Measurements from ENCODE around the gene MARK1. TPM values are rescaled to one million over a fixed set of nuclear protein-coding genes. Genes with fewer than 3 reads are reported as not detected.

The MARK1 gene
- total and polyA plus RNA-seq, 4 donors: 3.9 to 15.7 (median 9.5) TPM

GRCh38 chr1:220684890-220685289 lies 157.0 kb downstream of the MARK1 start:
- WGBS, 2 donors: 49 to 62% methylated on average over 4 of the region's 4 CpGs
- DNase-seq: no peak
- Histone ChIP-seq H3K9me3 (ENCODE audit: control insufficient read depth, low read length) (no peaks in the 10 kb centered on the region), H3K27me3 (ENCODE audit: control insufficient read depth in 1 of 2, insufficient read depth in 2 of 2, low read length in 1 of 2) (no peaks in the 10 kb centered on the region), H3K4me3 (ENCODE audit: low read length in 2 of 2) (no peak overlapping the region), H3K27ac (ENCODE audit: low read depth in 1 of 2, low read length in 2 of 2) (no peak overlapping the region), H3K36me3 (ENCODE audit: control insufficient read depth in 1 of 2, insufficient read depth in 2 of 2, low read length in 1 of 2) (no peaks in the 10 kb centered on the region), H3K4me1 (ENCODE audit: control insufficient read depth in 1 of 2, insufficient read depth in 2 of 2, low read length in 2 of 2) (no peaks in the 10 kb centered on the region)
- intact Hi-C loops (cut with DNase I): no loop called here
- no peak for ATAC-seq (ENCODE audit: low FRiP score)

DNA sequence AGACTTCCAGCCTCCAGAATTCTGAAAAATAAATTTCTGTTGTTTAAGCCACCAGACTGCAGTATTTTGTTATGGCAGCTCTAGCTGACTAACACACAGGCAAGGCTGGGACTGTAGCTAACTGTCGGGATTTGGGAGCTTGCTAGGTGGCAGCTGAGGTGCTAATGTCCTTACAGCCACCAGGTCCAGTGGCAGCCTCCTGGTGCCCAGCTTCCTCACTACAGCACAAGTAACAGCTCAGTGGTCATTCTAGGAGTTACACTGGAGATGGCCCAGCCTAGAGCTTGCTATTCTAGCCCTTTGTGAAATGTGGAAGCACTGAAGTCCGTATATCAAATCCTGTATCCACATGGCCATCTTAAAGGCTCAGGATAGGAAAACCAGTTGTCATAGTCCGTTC lies 157.9 kb downstream of the MARK1 start:
- H3K36me3 ChIP-seq (ENCODE audit: control insufficient read depth in 1 of 2, insufficient read depth in 2 of 2, low read length in 1 of 2): no peaks in the 10 kb centered on the region
- no peaks in the 10 kb centered on the region for H3K9me3 ChIP-seq (ENCODE audit: control insufficient read depth, low read length)
- no peak overlapping the region for H3K27ac ChIP-seq (ENCODE audit: low read depth in 1 of 2, low read length in 2 of 2)
- 92 to 96% methylated on average over 3 of the region's 3 CpGs for WGBS, 2 donors
- DNase-seq (no peak), ATAC-seq (ENCODE audit: low FRiP score) (no peak)
- H3K4me1 ChIP-seq (ENCODE audit: control insufficient read depth in 1 of 2, insufficient read depth in 2 of 2, low read length in 2 of 2): no peaks in the 10 kb centered on the region
- no peaks in the 10 kb centered on the region for H3K27me3 ChIP-seq (ENCODE audit: control insufficient read depth in 1 of 2, insufficient read depth in 2 of 2, low read length in 1 of 2)
- intact Hi-C loops (cut with DNase I): no loop called here
- no peak overlapping the region for H3K4me3 ChIP-seq (ENCODE audit: low read length in 2 of 2)

DNA sequence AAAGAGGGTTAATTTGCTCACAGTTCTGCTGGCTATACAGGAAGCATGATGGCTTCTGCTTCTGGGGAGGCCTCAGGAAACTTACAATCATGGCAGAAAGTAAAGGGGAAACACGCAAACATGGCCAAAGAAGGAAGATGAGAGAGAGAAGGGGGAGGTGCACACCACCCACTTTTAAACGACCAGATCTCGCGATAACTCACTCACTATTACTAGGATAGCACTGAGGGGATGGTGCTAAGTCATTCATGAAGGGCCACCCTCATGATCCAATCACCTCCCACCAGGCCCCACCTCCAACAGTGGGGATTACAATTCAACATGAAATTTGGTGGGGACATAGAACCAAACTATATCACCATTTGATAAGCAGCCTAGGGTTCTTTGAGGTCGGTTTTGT lies 159.9 kb downstream of the MARK1 start:
- Histone ChIP-seq H3K9me3 (ENCODE audit: control insufficient read depth, low read length) (no peaks in the 10 kb centered on the region), H3K4me1 (ENCODE audit: control insufficient read depth in 1 of 2, insufficient read depth in 2 of 2, low read length in 2 of 2) (no peaks in the 10 kb centered on the region), H3K27ac (ENCODE audit: low read depth in 1 of 2, low read length in 2 of 2) (no peak overlapping the region), H3K36me3 (ENCODE audit: control insufficient read depth in 1 of 2, insufficient read depth in 2 of 2, low read length in 1 of 2) (no peaks in the 10 kb centered on the region), H3K4me3 (ENCODE audit: low read length in 2 of 2) (no peak overlapping the region), H3K27me3 (ENCODE audit: control insufficient read depth in 1 of 2, insufficient read depth in 2 of 2, low read length in 1 of 2) (no peaks in the 10 kb centered on the region)
- ATAC-seq (ENCODE audit: low FRiP score) (no peak), DNase-seq (no peak)
- 89 to 93% methylated on average over 5 of the region's 5 CpGs for WGBS, 2 donors
- intact Hi-C loops (cut with DNase I): no loop called here

- WGBS, 2 donors: 25 to 27% methylated on average over 14 of the region's 14 CpGs
- DNase-seq (no peak), ATAC-seq (ENCODE audit: low FRiP score) (peak; percentile 7)
- Histone ChIP-seq H3K36me3 (ENCODE audit: control insufficient read depth in 1 of 2, insufficient read depth in 2 of 2, low read length in 1 of 2) (no peaks in the 10 kb centered on the region), H3K9me3 (ENCODE audit: control insufficient read depth, low read length) (no peaks in the 10 kb centered on the region), H3K27me3 (ENCODE audit: control insufficient read depth in 1 of 2, insufficient read depth in 2 of 2, low read length in 1 of 2) (no peaks in the 10 kb centered on the region), H3K27ac (ENCODE audit: low read depth in 1 of 2, low read length in 2 of 2) (no peak overlapping the region), H3K4me3 (ENCODE audit: low read length in 2 of 2) (peak overlapping the region in 1 of 2 donors; percentile 56), H3K4me1 (ENCODE audit: control insufficient read depth in 1 of 2, insufficient read depth in 2 of 2, low read length in 2 of 2) (no peaks in the 10 kb centered on the region)
- intact Hi-C loops (cut with DNase I): loop anchor here (2.0 to 5.0 kb wide), 2 partner anchors 43 kb away; no protein-coding TSS in a partner anchor
Observed at GRCh38 chr1:220689666-220690065, 161.7 kb downstream of the MARK1 start.

GRCh38 chr1:220690140-220691052 lies 162.5 kb downstream of the MARK1 start, which contains the start of gene C1orf115:
C1orf115 (plus strand) TSS chr1:220690363; CDS start chr1:220690403, 40 bp downstream.
- H3K27ac ChIP-seq (ENCODE audit: low read depth in 1 of 2, low read length in 2 of 2): no peak within 1 kb of the TSS
- H3K27me3 ChIP-seq (ENCODE audit: control insufficient read depth in 1 of 2, insufficient read depth in 2 of 2, low read length in 1 of 2): no peaks in the 10 kb centered on the region
- 5 to 6% methylated on average over 85 to 96 of the region's 96 CpGs for WGBS, 2 donors
- H3K36me3 ChIP-seq (ENCODE audit: control insufficient read depth in 1 of 2, insufficient read depth in 2 of 2, low read length in 1 of 2): no peaks in the 10 kb centered on the region
- ATAC-seq (ENCODE audit: low FRiP score) (peak; percentile 95), DNase-seq (peak; percentile 75 to 91)
- H3K4me1 ChIP-seq (ENCODE audit: control insufficient read depth in 1 of 2, insufficient read depth in 2 of 2, low read length in 2 of 2): no peaks in the 10 kb centered on the region
- no peaks in the 10 kb centered on the region for H3K9me3 ChIP-seq (ENCODE audit: control insufficient read depth, low read length)
- intact Hi-C loops (cut with DNase I): loop anchor here (2.0 to 5.0 kb wide), 2 partner anchors 42 kb away; no protein-coding TSS in a partner anchor
- H3K4me3 ChIP-seq (ENCODE audit: low read length in 2 of 2): peak within 1 kb of the TSS; percentile 28 to 56

DNA sequence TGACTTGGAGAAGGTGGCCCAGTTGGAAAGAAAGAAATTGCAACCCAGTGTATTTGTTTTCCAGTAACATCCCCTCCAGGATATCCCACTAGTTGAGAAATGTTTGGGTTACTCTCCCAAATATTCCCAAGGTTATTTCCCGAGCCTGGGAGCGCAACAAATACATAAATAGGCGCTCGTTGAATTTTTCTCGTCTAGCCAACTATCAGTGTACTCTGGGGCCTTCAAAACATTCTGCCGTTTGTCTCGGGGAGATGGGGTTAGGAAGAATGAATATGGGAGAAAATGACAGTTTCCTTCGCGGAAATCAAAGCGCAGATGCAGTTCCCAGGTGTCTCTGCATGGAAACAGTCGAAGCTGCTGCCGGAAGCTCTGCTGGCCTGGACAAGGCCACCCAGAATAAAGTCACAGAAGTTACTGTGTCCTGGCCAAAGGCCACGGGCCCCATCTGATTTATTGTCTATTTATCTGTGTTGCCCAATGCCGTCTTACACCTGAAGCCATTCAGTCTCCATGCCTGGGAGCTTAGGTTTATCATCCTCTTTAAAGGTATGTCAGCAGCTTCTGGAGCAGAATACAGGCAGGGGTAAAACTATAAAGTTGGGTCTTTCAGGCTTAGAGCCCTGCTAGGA lies 163.2 kb downstream of the MARK1 start:
- DNase-seq: no peak
- H3K9me3 ChIP-seq (ENCODE audit: control insufficient read depth, low read length): no peaks in the 10 kb centered on the region
- 75 to 78% methylated on average over 14 of the region's 14 CpGs for WGBS, 2 donors
- intact Hi-C loops (cut with DNase I): loop anchor here (2.0 to 5.0 kb wide), 2 partner anchors 41 to 42 kb away; no protein-coding TSS in a partner anchor
- ATAC-seq (ENCODE audit: low FRiP score): no peak
- no peak overlapping the region for H3K27ac ChIP-seq (ENCODE audit: low read depth in 1 of 2, low read length in 2 of 2)
- H3K4me1 ChIP-seq (ENCODE audit: control insufficient read depth in 1 of 2, insufficient read depth in 2 of 2, low read length in 2 of 2): no peaks in the 10 kb centered on the region
- peak overlapping the region in 1 of 2 donors; percentile 56 for H3K4me3 ChIP-seq (ENCODE audit: low read length in 2 of 2)
- no peaks in the 10 kb centered on the region for H3K27me3 ChIP-seq (ENCODE audit: control insufficient read depth in 1 of 2, insufficient read depth in 2 of 2, low read length in 1 of 2)
- H3K36me3 ChIP-seq (ENCODE audit: control insufficient read depth in 1 of 2, insufficient read depth in 2 of 2, low read length in 1 of 2): no peaks in the 10 kb centered on the region

DNA sequence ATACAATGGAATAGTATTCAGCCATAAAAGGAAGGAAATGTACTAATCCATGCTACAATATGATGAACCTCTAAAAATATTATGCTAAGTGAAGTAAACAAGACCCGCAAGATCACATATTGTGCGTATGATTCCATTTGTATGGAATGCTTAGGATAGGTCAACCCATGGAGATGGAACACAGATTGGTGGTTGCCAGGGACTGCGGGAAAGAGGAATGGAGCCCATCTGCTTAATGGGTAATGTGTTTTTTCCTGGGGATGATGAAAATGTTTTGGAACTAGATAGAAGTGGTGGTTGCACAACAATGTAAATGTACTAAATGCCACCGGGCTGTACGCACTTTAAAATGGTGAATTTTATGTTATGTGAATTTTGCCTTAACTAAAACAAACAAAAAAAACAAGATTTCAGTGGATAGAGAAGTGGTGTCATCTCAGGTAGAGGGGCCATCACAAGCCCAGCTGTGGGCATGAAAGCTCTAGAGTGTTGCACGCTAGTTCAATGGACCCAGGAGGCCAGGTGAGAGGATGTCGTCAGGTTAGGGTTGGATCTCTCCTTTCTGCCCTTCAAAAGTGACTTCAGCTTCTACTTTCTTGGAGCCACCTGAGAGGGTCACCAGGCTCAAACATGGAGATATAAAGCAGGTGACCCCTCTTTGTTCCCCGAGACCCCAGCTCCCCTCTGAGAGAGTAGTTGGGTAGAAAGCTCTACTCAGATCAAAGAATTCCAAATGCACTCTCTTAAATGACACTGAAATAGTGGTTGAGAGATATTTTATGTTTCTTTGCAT lies 164.7 kb downstream of the MARK1 start:
- no peak for DNase-seq

GRCh38 chr1:220694866-220695382 lies 167.0 kb downstream of the MARK1 start:
- Histone ChIP-seq H3K4me3 (ENCODE audit: low read length in 2 of 2) (no peak overlapping the region), H3K36me3 (ENCODE audit: control insufficient read depth in 1 of 2, insufficient read depth in 2 of 2, low read length in 1 of 2) (no peaks in the 10 kb centered on the region), H3K27me3 (ENCODE audit: control insufficient read depth in 1 of 2, insufficient read depth in 2 of 2, low read length in 1 of 2) (no peaks in the 10 kb centered on the region), H3K9me3 (ENCODE audit: control insufficient read depth, low read length) (no peaks in the 10 kb centered on the region), H3K4me1 (ENCODE audit: control insufficient read depth in 1 of 2, insufficient read depth in 2 of 2, low read length in 2 of 2) (no peaks in the 10 kb centered on the region), H3K27ac (ENCODE audit: low read depth in 1 of 2, low read length in 2 of 2) (no peak overlapping the region)
- 97 to 98% methylated on average over 8 of the region's 8 CpGs for WGBS, 2 donors
- ATAC-seq (ENCODE audit: low FRiP score) (no peak), DNase-seq (no peak)
- intact Hi-C loops (cut with DNase I): loop anchor here in 1 of 2 donors (5.0 kb wide), 1 partner anchor 37 kb away; no protein-coding TSS in a partner anchor

More for the DNA sequence above, 164.7 kb downstream of the MARK1 start:
- Histone ChIP-seq H3K9me3 (ENCODE audit: control insufficient read depth, low read length) (no peaks in the 10 kb centered on the region), H3K27me3 (ENCODE audit: control insufficient read depth in 1 of 2, insufficient read depth in 2 of 2, low read length in 1 of 2) (no peaks in the 10 kb centered on the region), H3K4me1 (ENCODE audit: control insufficient read depth in 1 of 2, insufficient read depth in 2 of 2, low read length in 2 of 2) (no peaks in the 10 kb centered on the region), H3K36me3 (ENCODE audit: control insufficient read depth in 1 of 2, insufficient read depth in 2 of 2, low read length in 1 of 2) (no peaks in the 10 kb centered on the region), H3K27ac (ENCODE audit: low read depth in 1 of 2, low read length in 2 of 2) (no peak overlapping the region), H3K4me3 (ENCODE audit: low read length in 2 of 2) (no peak overlapping the region)
- WGBS, 2 donors: 94 to 95% methylated on average over 8 of the region's 8 CpGs
- no peak for ATAC-seq (ENCODE audit: low FRiP score)
- intact Hi-C loops (cut with DNase I): loop anchor here in 1 of 2 donors (5.0 kb wide), 1 partner anchor 40 kb away; no protein-coding TSS in a partner anchor
